Measurements from ENCODE around the gene PLA2G10.
"Not testable (repeated sequence)": the region's sequence is repeated elsewhere in the genome, so short reads cannot be mapped to it uniquely, and the experiment has no call there.

The PLA2G10 gene

GRCh38 chr16:14694129-14694528, at the start of gene PLA2G10:
TSS of gene PLA2G10 (minus strand) at chr16:14694308. CDS start at chr16:14694229, 79 bp downstream.
- not testable (repeated sequence) for DNase-seq

GRCh38 chr16:14742273-14743128, 48.4 kb upstream of the PLA2G10 start, which contains the start of gene NPIPA2:
TSS of gene NPIPA2 (plus strand) at chr16:14742533. CDS start at chr16:14748066, 5,533 bp downstream.
- DNase-seq, result not testable (repeated sequence)

GRCh38 chr16:14741794-14742193, 47.7 kb upstream of the PLA2G10 start:
- DNase-seq, result not testable (repeated sequence)

- not testable (repeated sequence) for DNase-seq
Observed at GRCh38 chr16:14740832-14741385, 46.8 kb upstream of the PLA2G10 start.

GRCh38 chr16:14733233-14733632, 39.1 kb upstream of the PLA2G10 start:
- not testable (repeated sequence) for DNase-seq

- DNase-seq, result not testable (repeated sequence)
Observed at GRCh38 chr16:14703156-14704011, 9.3 kb upstream of the PLA2G10 start, which contains the start of gene NPIPA3. TSS of gene NPIPA3 (plus strand) at chr16:14703411. CDS start at chr16:14708944, 5,533 bp downstream.

GRCh38 chr16:14702672-14703071, 8.6 kb upstream of the PLA2G10 start:
- DNase-seq, result not testable (repeated sequence)

GRCh38 chr16:14701859-14702258, 7.8 kb upstream of the PLA2G10 start:
- DNase-seq, result not testable (repeated sequence)

GRCh38 chr16:14685870-14686793, 8.0 kb downstream of the PLA2G10 start:
- not testable (repeated sequence) for DNase-seq

GRCh38 chr16:14682121-14682520, 12.0 kb downstream of the PLA2G10 start:
- no peak for DNase-seq

GRCh38 chr16:14681115-14681514, 13.0 kb downstream of the PLA2G10 start:
- DNase-seq, result no peak

GRCh38 chr16:14680396-14680795, 13.7 kb downstream of the PLA2G10 start:
- not testable (repeated sequence) for DNase-seq

GRCh38 chr16:14678748-14679497, 15.2 kb downstream of the PLA2G10 start:
- DNase-seq, result no peak

GRCh38 chr16:14677627-14678026, 16.5 kb downstream of the PLA2G10 start:
- no peak for DNase-seq

GRCh38 chr16:14676633-14677032, 17.5 kb downstream of the PLA2G10 start:
- no peak for DNase-seq

- peak; percentile 2 to 9 for DNase-seq
Observed at GRCh38 chr16:14672403-14672971, 21.6 kb downstream of the PLA2G10 start.

GRCh38 chr16:14669776-14670175, 24.3 kb downstream of the PLA2G10 start:
- DNase-seq, result no peak

GRCh38 chr16:14668556-14669223, 25.4 kb downstream of the PLA2G10 start:
- DNase-seq, result no peak

GRCh38 chr16:14667347-14668266, 26.5 kb downstream of the PLA2G10 start:
- DNase-seq, result no peak

Data from CD4-positive, alpha-beta T cell treated with Interferon alpha-2 for 1 hour (primary cell).